ENCODE results near the gene UBAP2L.
"Not testable (repeated sequence)": the region's sequence is repeated elsewhere in the genome, so short reads cannot be mapped to it uniquely, and the experiment has no call there.

- TF ChIP-seq CTCF (IDR thresholded peaks at IDR 0.05; ENCODE audit: borderline replicate concordance, extremely low read depth, low read length, poor library complexity, severe bottlenecking); EZH2 (IDR thresholded peaks at IDR 0.05; ENCODE audit: borderline replicate concordance, low read depth, low read length, severe bottlenecking): not testable (repeated sequence)
Measured at GRCh38 chr1:154309136-154309535, 88.4 kb downstream of the UBAP2L start.
